HG03280 (cell line): ENCODE measurements around the gene UNK.

ENCODE experiments used
- ATAC-seq: cut with Tn5 transposase; IDR thresholded peaks from one replicate; pipeline ENCODE4 v1.9.1; 2021; ENCODE audit warnings: mild to moderate bottlenecking, moderate library complexity; ENCODE audit not compliant: unreplicated experiment

UNK gene

GRCh38 chr17:75832164-75832651, 47.6 kb downstream of the UNK start:
- ATAC-seq: no peak

- no peak for ATAC-seq
Measured at GRCh38 chr17:75832652-75833400, 48.2 kb downstream of the UNK start.

GRCh38 chr17:75834279-75834920, 49.8 kb downstream of the UNK start:
- no peak for ATAC-seq

- ATAC-seq: no peak
Measured at GRCh38 chr17:75834928-75835653, 50.5 kb downstream of the UNK start.

- ATAC-seq: no peak
Measured at GRCh38 chr17:75835654-75835987, 51.0 kb downstream of the UNK start.

- ATAC-seq: no peak
Measured at GRCh38 chr17:75836605-75837004, 52.0 kb downstream of the UNK start.

- no peak for ATAC-seq
Measured at GRCh38 chr17:75837899-75838298, 53.3 kb downstream of the UNK start.

GRCh38 chr17:75838410-75838809, 53.8 kb downstream of the UNK start:
- no peak for ATAC-seq

GRCh38 chr17:75839942-75840798, 55.6 kb downstream of the UNK start:
- no peak for ATAC-seq

- no peak for ATAC-seq
Measured at GRCh38 chr17:75840799-75841164, 56.2 kb downstream of the UNK start.

GRCh38 chr17:75842411-75842810, 57.8 kb downstream of the UNK start:
- no peak for ATAC-seq

- ATAC-seq: no peak
Measured at GRCh38 chr17:75842963-75843576, 58.5 kb downstream of the UNK start.

- no peak for ATAC-seq
Measured at GRCh38 chr17:75843577-75844529, 59.2 kb downstream of the UNK start, which contains the start of gene UNC13D. UNC13D (minus strand) TSS chr17:75844404; CDS start chr17:75844337, 67 bp downstream.

- no peak for ATAC-seq
Measured at GRCh38 chr17:75844530-75845057, 60.0 kb downstream of the UNK start.

- peak; percentile 77 for ATAC-seq
Measured at GRCh38 chr17:75845058-75845711, 60.6 kb downstream of the UNK start.

- ATAC-seq: no peak
Measured at GRCh38 chr17:75845933-75846691, 61.5 kb downstream of the UNK start.

GRCh38 chr17:75846692-75847613, 62.3 kb downstream of the UNK start:
- ATAC-seq: no peak
